ENCODE results near the gene NFKBIZ. TPM values are rescaled to one million over a fixed set of nuclear protein-coding genes. Genes with fewer than 3 reads are reported as not detected.

NFKBIZ gene, protein sequence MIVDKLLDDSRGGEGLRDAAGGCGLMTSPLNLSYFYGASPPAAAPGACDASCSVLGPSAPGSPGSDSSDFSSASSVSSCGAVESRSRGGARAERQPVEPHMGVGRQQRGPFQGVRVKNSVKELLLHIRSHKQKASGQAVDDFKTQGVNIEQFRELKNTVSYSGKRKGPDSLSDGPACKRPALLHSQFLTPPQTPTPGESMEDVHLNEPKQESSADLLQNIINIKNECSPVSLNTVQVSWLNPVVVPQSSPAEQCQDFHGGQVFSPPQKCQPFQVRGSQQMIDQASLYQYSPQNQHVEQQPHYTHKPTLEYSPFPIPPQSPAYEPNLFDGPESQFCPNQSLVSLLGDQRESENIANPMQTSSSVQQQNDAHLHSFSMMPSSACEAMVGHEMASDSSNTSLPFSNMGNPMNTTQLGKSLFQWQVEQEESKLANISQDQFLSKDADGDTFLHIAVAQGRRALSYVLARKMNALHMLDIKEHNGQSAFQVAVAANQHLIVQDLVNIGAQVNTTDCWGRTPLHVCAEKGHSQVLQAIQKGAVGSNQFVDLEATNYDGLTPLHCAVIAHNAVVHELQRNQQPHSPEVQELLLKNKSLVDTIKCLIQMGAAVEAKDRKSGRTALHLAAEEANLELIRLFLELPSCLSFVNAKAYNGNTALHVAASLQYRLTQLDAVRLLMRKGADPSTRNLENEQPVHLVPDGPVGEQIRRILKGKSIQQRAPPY
- polyA plus RNA-seq (ENCODE audit: insufficient read length) = 2.8 TPM

DNA sequence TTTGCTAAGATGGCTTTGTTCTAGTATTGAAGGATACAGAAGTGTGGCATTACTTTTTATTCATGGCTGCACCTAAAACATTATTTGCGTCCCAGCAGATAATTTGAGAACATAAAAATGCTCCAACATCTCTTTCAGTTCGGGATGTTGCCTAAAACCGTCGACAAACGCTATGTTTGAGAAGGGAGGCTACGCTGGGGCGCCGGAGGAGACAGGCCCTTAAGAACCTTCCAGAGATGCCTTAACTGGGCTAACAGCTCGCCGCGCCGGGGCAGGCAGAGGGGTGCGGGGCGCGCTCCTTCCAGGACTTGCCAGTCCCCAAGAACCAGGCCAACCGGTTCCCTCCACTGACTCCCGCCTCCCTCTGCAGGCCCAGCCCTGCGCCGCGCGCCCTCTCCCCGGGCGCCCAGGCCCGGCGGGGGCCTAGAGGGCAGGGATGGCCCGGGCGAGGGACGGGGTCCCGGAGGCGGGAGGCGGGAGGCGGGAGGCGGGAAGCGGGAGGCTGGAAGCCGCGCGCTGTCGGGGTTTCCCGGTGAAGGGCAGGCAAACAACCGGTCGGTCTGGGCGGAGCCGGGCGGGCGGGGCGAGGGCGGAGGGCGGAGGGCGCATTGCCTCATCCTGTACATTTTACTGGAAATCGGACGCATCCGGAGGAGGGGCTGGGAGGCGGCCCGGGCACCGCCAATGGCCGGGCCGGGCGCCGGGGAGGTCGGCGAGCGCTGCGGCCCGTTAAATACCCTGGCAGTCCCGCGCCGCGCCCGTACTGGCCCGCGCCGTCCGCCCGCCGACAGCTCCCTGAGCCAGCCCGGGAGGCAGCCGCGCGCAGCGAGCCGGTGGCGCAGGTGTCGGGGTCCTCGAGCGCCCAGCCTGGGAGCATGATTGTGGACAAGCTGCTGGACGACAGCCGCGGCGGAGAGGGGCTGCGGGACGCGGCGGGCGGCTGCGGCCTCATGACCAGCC, at the start of gene NFKBIZ:
TSS of gene NFKBIZ (plus strand) at position 761 of the 960 bp plus-strand sequence. CDS start at position 876, 115 bp downstream.
- DNase-seq = peak; percentile 93

DNA sequence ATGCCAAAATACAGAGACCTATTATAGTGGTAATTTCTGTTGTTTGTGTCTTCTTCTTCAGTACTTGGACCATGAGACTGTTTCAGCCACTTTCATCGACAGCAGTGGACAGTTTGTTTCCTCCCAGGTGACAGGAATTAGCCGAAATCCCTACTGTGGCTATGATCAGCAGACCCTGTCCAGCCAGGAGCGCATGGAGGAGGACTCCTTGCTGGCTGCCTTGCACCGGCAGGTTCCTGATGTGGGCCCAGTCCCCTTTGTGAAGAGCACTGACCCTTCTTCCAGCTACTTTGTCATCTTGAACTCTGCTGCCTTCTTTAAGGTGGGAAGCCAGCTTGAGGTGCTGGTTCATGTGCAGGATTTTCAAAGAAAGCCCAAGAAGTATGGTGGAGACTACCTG, 48.1 kb upstream of the NFKBIZ start:
- DNase-seq = no peak

DNA sequence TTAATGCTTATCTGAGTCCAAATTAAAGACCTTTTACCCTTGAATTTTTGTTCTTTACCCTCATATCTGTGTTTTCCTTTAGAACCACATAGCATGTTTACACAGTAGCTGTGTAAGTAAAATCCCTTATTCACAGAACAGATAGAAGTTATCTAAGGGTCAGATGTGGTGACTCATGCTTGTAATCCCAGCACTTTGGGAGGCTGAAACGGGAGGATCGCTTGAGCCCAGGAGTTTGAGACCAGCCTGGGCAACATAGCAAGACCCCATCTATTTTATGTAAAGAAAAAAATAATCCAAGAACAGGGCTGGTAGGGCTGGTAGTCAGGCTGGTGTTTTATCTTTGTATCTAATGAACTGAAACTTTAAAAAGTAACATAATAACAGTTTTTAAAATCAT, 47.1 kb upstream of the NFKBIZ start:
- DNase-seq = no peak

DNA sequence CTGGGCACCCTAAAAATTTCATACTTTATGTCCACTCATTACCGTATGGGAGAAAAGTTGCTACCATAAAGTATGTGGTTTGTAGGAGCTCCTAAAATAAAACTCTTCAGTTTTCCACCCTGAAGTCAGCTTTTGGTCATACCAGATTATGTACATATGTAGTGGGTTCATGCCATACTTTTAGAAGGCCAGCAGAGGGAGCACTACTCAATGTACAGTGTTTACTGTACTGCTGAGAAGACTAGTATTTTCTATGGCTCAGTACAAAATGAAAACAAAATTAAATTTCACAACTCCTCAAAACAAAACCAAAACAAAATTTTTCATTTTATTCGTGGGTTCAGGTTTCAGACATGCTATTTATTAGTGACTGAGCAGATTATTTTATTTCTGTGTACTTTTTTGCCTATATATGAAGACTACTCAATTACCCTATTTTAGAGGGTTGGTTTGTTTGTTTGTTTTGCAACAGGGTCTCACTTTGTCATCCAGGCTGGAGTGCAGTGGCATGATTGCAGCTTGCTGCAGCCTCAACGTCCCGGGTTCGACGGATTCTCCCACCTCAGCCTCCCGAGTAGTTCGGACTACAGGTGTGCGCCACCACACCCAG, 46.0 kb upstream of the NFKBIZ start:
- peak; percentile 65 for DNase-seq

DNA sequence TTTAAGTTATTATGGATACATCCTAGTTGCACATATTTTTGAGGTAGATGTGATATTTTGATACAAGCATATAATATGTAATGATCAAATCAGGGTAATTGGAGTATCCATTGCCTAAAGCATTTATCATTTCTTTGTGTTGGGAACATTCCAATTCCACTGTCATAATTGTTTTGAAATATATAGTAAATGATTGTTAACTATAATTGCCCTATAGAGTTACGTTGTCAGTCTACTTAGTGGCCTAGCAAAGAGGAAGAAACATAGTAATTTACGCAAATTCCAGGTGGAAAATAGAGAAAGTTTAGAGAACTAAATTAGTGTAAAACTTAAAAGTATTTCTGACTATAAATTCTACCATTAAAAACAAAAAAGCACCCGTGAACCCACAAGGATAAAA, 45.4 kb upstream of the NFKBIZ start:
- no peak for DNase-seq

DNA sequence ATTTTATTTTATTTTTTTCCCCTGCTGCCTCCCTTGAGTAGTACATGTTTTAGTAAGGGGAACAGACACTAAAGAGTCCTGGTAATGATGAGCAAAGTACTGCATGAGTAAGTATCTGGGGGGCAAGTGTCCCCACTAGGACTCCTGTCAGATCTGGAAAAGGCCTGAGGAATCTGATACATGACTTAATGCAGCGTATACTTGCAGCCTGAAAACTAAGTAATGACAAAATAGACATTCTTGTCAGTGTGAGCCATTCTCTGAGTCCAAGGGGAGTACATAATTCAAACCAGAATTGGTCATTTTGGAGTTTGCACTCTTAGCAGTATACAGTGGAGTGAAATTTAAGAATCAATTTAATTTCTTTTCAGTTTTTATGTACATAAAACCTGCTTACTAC, 42.8 kb upstream of the NFKBIZ start:
- no peak for DNase-seq

DNA sequence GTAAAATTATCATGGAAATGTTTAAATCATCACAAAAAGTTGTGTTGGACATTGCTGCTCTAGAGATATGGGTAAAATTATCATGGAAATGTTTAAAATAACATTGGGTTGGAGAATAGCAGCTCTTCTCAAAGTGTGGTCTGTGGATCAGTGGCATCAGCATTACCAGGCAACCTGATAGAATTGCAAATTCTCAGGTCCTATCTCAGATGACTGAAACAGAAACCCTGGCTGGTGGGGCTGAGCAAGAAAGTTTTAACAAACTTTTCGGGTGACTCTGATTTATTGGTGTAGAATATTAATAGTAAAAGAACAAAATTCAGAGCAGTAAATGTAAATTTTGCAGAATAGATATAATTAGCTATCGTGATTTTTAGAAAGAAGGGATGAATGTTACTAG, 41.4 kb upstream of the NFKBIZ start:
- no peak for DNase-seq

DNA sequence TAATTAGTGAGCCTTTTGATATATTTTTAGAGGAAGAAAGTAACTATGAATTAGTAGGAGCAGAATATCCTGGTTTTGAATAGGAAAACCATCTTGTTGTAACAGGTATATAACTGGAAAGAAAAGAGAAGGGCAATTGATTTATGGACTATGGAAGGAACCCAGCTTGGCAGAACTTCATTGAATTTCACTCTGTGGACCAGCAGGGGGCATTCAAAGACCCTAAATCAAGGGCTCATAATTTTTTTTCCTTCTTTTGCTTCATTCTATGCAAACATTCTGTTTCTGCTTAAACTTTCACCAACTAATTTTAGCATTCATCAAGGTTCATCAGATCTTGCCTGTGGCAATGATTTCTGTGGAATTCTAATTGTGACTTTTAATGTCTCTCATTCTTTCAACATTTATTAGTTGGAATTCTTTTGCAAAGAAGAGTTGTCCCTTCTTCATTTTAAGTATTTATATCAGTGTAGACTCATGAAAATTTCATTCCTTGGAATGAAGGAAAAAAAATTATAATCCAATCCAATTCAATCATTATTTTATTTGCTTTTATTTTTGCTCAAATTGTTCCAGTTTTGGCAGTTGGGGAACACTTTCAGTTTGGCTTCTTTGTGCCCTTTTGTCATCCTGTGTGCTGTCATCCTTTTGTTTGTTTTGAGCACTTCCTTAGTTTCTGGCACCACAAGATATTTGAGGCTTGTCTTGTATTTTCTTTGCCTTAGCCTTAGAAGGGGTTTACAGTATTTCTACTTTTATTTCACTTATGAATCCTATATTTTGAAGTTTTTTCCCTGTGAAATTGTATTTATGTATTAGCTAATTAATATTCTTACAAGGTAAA, 39.9 kb upstream of the NFKBIZ start:
- no peak for DNase-seq

DNA sequence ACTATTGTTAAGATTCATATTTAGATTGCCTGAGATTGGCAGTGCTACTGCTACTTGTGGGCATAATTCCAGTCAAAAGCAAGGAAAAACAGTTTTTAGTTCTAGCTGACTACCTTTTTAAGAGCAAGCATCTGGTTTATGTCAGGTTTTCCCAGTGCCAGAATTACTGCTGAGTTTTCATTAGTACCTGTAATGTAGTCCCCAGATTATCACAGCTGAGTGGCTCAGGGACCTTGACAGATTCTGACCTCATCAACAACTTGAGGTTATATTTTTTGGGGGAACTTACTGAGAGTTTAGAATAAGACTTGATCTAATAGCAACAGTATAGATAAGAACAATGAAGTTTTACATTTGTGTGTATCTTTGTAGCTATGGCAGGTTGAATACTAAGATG, 39.3 kb upstream of the NFKBIZ start:
- no peak for DNase-seq

DNA sequence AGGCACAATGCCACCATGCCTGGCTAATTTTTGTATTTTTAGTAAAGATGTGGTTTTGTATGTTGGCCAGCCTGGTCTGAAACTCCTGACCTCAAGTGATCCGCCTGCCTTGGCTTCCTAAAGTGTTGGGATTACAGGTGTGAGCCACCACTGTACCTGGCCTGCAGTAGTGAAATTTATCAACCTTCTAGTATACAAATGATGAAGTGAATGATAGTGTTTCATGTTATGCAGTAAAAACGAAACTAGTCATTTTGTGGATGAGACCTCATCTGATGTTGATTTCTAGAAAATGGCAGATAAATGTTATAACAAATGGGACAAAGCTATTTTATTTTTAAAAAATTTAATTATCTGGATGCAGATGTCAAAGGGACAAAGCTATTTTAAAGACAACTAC, 37.4 kb upstream of the NFKBIZ start:
- no peak for DNase-seq

DNA sequence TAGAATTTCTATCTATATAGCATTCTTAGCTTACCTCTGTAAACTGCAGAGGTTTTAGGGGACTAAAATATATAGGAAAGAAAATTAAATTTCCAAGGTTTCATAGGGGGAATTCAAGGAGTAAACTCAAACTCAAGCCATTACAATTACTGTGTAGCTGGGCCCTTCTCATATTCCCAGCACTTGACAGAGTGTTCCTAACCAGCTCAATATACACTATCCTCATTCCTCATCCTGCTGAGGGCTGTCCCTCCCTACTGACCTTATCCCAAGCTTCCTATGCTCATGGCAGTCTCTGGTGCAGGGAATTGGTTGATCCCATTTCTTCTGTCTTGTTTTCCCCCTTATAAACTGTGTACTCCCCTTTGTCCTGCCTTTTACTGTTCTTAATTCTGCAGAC, 36.4 kb upstream of the NFKBIZ start:
- DNase-seq = no peak

DNA sequence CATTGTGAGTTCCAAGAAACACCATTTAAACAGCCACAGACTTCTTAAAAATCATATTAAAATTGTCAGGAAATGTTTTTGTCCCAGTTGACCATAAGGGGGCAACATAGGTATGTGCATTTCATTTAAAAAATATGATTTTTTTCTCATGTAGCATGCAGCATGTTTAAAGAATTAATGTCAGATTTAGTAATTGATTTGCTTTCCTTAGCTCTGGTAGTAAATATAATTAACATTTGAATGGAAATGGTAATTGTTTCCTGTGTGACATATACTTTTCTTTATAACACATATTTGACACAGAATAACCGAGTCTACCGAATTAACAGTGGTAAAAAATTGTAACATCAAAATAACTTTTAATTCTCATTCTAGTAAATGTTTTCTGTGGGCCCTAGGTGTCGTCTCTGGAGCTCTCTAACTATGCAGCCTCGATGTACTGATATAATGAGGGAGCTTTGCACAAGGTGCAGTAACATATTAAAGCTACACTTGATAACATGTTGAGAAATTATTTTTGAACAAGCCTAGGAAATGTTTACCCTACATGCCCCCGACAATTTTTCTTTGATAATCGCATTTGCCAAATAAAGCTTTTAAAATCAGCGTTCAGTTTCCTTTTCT, 35.4 kb upstream of the NFKBIZ start:
- DNase-seq = no peak

DNA sequence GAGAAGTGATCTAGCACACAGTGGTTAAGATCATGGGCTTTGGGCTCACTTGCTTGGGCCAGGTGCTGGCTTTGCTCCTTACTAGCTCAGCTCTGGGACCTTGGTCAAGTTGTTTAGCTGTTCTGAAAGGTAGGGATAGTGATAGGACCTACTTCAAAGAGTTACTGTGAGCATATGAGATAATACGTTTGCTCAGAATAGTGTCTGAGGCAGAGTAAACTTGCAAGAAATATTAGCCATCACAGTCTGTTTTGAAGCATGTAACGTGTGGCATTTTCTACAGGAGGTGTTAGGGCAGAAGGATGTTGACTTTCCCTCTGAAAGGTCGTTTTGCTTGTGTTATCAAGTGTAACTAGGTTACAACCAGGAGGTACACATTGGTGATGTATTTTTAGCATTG, 34.5 kb upstream of the NFKBIZ start:
- no peak for DNase-seq

DNA sequence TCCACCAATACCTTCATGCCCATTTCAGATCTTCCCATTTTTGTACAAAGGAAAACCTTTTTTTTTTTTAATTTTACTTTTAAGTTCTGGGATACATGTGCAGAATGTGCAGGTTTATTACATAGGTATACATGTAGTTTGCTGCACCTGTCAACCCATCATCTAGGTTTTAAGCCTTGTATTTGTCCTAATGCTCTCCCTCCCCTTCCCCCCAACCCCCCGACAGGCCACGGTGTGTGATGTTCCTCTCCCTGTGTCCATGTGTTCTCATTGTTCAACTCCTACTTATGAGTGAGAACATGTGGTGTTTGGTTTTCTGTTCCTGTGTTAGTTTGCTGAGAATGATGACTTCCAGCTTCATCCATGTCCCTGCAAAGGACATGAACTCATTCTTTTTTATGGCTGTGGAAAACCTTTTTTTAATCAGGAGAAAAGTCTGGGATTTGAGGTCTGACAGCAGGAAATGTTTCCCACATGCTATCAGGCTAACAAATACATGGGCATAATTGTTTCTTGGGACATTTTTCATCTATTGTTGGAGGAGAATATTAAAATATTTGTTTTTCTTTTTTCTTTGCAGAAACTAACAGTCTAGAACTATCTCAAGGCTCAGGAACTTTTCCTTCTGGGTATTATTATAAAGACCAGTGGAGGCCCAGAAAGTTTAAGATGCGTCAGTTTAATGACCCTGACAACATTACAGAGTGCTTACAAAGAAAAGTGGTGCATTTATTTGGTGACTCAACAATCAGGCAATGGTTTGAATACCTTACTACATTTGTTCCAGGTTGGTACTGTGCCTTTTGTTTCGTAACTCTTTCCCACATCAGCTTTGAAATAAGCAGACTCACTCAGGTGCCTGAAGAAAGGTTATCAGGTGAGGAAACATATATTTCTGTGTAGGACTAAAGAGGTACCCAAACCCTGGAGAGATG, 32.8 kb upstream of the NFKBIZ start:
- DNase-seq = no peak

DNA sequence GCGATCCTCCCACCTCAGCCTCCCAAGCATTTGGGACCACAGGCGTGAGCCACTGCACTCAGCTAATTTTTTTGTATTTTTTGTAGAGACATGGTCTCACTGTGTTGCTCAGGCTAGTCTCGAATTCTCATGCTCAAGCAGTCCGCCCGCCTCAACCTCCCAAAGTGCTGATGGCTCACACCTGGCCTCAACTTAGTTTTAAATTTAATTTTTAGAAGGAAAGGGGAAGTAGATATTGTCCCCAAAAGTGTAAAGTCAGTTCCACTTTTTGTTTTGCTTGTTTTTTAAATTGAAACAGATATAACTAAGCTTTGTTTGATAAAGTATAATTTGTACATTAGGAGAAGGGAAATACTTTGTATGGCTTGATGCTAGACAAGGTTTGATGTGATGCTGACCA, 31.3 kb upstream of the NFKBIZ start:
- no peak for DNase-seq

DNA sequence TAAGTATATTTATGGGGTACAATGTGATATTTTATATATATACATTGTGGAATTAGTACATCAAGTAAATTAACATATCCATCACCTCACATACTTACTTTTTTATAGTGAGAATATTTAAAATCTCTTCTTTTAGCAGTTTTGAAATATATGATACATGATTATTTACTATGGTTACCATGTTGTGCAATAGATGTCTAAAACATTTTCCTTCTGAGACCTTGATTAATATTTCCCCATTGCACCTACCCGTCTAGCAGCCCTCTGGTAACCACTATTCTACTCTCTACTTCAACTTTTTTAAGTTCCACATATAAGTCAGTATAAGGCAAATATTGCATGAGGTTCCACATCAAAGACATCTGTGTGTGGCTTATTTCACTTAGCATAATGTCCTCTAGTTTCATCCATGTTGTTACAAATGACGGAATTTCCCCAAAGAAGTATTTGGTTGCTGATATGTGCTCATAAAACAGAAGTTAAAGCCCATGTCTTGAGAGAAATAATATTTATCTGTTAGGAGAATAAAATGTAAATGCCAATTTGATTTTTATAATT, 29.6 kb upstream of the NFKBIZ start:
- DNase-seq = no peak

DNA sequence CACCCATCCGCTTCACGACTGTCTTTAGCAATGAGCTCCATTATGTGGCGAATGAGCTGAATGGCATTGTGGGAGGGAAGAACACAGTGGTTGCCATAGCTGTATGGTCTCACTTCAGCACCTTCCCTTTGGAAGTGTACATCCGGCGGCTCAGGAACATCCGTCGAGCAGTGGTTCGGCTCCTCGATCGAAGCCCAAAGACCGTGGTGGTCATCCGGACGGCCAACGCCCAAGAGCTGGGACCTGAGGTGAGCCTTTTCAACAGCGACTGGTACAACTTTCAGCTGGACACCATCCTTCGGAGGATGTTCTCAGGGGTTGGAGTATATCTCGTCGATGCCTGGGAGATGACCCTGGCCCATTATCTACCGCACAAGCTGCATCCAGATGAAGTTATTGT, 27.8 kb upstream of the NFKBIZ start:
- no peak for DNase-seq

DNA sequence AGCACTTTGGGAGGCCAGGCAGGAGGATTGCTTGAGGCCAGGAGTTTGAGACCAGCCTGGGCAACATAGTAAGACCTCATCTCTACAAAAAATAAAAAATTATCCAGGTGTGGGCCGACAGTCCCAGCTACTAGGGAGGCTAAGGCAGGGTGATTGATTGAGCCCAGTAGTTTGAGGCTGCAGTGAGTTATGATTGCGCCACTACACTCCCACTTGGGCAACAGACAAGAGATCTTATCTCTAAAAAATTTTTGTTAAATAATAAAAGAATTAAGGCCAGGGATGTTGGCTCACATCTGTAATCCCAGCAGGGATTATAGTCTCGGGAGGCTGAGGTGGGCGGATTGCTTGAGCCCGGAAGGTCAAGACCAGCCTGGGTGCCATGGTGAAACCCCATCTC, 25.8 kb upstream of the NFKBIZ start:
- no peak for DNase-seq

DNA sequence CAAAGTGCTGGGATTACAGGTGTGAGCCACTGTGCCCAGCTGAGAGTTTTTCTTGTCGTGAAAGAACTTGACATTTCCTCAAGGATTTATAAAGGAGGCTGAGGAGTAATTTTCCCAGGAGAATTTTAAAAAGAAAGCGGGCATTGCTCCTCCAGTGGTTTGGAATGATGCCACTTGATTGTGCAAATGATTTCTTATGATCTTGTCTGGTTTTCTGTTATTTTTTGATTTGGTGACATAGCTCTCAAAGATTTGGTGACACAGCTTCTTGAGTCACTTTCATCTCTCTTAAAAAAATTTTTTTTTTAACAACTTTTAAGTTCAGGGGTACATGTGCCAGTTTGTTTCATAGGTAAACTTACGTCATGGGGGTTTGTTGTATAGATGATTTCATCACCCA, 24.6 kb upstream of the NFKBIZ start:
- no peak for DNase-seq

All from hindlimb muscle (tissue), 1 donor.